SJSA1 (cell line): ENCODE data around the gene CAMK2N1. TPM values are rescaled to one million over a fixed set of nuclear protein-coding genes. Genes with fewer than 3 reads are reported as not detected.

Experiments used
- DNase-seq, 2 experiments: peaks; one replicate each; pipeline ENCODE4 v3.0.0-alpha.2; 2015 to 2020; ENCODE audit warnings: low spot score in 2 of 2, low read depth in 1 of 2
- H3K27ac ChIP-seq: fragments of 250-450 bp; sonication (Bioruptor Pico); 2 replicates; pipeline ENCODE4 v1.5.1; 2020; ENCODE audit warnings: mild to moderate bottlenecking, moderate library complexity
- H3K27me3 ChIP-seq: fragments of 250-450 bp; sonication (Bioruptor Pico); replicated peaks from 2 replicates; pipeline ENCODE4 v1.5.1; 2020; ENCODE audit warnings: mild to moderate bottlenecking, moderate library complexity
- H3K36me3 ChIP-seq: fragments of 250-450 bp; sonication (Bioruptor Pico); 2 replicates; pipeline ENCODE4 v1.5.1; 2020; ENCODE audit warnings: mild to moderate bottlenecking
- H3K4me1 ChIP-seq: fragments of 250-450 bp; sonication (Bioruptor Pico); replicated peaks from 2 replicates; pipeline ENCODE4 v1.6.1; 2021; ENCODE audit warnings: mild to moderate bottlenecking
- H3K4me3 ChIP-seq: fragments of 250-450 bp; sonication (Bioruptor Pico); 2 replicates; pipeline ENCODE4 v1.5.1; 2020; ENCODE audit warnings: mild to moderate bottlenecking
- H3K9me3 ChIP-seq: fragments of 250-450 bp; sonication (Bioruptor Pico); replicated peaks from 2 replicates; pipeline ENCODE4 v1.5.1; 2020; ENCODE audit warnings: mild to moderate bottlenecking
- total RNA-seq: library from RNA; depleted of rRNA; stranded (reverse); fragments of >200 nt; shearing (Covaris generic); gene quantifications from 2 replicates; pipeline ENCODE4 v1.2.3, GENCODE V29; 2014

The CAMK2N1 gene
- total RNA-seq, 1 experiment from 2014 or later = 37.1 TPM

DNA sequence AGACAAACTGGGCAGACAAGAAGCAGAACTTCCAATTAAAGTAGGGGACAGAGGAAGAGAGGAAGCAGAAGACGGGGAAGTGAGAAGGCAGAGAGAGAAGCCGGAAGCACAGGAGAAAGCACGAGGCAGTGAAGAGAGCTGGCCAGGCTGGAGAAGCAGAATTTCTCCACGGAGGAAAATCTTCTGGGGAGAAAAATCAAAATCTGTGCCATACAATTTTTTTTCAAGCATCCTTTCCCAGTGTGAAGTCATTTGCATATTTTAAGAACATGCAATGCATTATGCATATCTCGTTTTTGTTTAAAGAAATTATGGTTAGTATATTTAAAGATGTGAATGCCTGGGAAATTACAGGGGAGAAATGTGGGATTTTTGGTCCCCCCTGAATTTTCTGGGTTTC, 7.3 kb upstream of the CAMK2N1 start:
- peaks cover 32% of the 10 kb centered on the region for H3K4me1 ChIP-seq
- no peaks in the 10 kb centered on the region for H3K9me3 ChIP-seq
- H3K4me3 ChIP-seq = no peak overlapping the region
- no peaks in the 10 kb centered on the region for H3K27me3 ChIP-seq
- H3K36me3 ChIP-seq = peaks cover 13% of the 10 kb centered on the region
- H3K27ac ChIP-seq = no peak overlapping the region
- no peak for DNase-seq

DNA sequence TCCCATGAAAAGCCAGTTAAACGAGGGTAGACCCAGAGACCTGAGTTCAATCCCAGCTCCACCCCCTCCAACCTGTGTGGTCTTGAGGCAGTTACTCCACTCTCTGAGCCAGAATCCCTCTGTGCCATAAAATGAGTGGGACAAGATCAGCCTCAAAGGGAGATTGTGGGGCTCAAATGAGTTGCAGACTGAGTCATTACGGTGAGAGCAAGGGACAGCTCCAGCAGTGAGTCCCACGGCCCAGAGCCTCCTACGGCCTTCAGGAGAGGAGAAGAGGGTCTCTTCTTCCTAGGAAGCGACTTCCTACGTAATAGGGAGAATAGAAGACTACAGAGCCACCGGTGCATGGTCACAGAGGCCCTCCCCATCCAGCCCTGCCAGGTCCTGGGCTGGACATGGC, 6.7 kb upstream of the CAMK2N1 start:
- no peak overlapping the region for H3K4me3 ChIP-seq
- H3K27ac ChIP-seq = no peak overlapping the region
- no peaks in the 10 kb centered on the region for H3K9me3 ChIP-seq
- no peaks in the 10 kb centered on the region for H3K27me3 ChIP-seq
- H3K36me3 ChIP-seq = peaks cover 9% of the 10 kb centered on the region; the same call in 1 of the 2 replicates
- DNase-seq = no peak
- H3K4me1 ChIP-seq = peaks cover 32% of the 10 kb centered on the region

DNA sequence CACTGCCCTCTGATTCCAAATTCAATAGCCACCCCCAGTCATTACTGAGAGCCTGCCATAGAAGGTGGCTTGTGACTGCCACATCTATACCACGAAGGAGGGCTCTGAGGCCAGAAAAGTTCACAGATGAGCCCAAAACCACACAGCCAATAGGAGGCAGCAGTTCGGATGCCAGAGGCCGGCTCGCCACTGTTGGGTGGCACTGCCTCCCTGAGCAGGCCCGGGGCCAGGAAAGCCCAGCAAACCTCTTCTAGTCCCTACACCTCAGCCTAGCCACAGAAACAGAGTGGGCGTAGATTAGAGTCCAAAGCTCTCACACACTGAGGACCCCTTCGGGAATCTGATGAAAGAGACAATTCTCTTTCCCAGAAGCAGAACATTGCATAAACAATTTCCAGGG, 5.9 kb upstream of the CAMK2N1 start:
- H3K36me3 ChIP-seq = no peaks in the 10 kb centered on the region
- DNase-seq = no peak
- H3K9me3 ChIP-seq = no peaks in the 10 kb centered on the region
- no peaks in the 10 kb centered on the region; the same call in 1 of the 2 replicates for H3K27me3 ChIP-seq
- H3K4me1 ChIP-seq = peaks cover 35% of the 10 kb centered on the region
- no peak overlapping the region for H3K4me3 ChIP-seq
- no peak overlapping the region for H3K27ac ChIP-seq

DNA sequence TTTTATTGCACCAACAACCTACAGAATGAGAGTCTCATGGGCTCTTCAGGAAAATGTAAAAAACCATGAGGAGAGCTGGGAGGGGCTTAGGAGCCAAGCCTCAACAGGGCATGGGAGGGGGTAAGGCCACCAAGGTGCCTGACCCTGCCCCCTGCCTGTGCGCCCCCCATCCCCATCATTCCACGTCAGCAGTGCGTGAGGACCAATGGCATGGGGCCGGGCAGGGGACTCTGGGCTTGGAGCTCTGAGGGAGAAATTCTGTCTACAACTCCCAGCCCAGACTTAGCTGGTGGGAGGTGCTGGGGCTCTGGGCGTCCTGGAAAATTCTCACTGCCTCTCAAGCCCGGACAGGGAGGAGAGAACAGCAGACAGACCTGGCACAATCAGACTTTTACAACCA, 5.2 kb upstream of the CAMK2N1 start:
- H3K36me3 ChIP-seq = no peaks in the 10 kb centered on the region
- H3K9me3 ChIP-seq = no peaks in the 10 kb centered on the region
- no peak overlapping the region for H3K27ac ChIP-seq
- DNase-seq = no peak
- H3K4me1 ChIP-seq = peaks cover 35% of the 10 kb centered on the region
- no peaks in the 10 kb centered on the region; the same call in 1 of the 2 replicates for H3K27me3 ChIP-seq
- H3K4me3 ChIP-seq = no peak overlapping the region

DNA sequence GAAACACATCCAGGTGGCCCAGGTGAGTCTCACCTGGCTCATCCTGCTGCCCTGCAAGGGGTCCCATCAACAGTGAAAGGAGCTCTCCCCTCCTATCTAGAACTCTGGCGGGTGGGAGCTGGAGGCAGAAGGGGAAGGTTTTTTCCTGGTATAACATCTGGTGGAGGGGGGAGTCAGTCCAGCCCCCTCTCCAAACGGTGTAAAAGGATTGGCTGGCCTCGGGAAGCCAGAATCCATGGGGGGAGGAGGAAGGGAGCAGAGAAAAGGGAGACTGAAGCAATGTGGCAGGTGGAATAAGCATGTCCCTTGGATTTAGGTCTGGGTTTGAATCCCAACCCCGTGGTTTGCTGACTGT, 1.2 kb upstream of the CAMK2N1 start:
- Histone ChIP-seq H3K4me1 (peaks cover 25% of the 10 kb centered on the region), H3K4me3 (no peak overlapping the region)
- DNase-seq = no peak

DNA sequence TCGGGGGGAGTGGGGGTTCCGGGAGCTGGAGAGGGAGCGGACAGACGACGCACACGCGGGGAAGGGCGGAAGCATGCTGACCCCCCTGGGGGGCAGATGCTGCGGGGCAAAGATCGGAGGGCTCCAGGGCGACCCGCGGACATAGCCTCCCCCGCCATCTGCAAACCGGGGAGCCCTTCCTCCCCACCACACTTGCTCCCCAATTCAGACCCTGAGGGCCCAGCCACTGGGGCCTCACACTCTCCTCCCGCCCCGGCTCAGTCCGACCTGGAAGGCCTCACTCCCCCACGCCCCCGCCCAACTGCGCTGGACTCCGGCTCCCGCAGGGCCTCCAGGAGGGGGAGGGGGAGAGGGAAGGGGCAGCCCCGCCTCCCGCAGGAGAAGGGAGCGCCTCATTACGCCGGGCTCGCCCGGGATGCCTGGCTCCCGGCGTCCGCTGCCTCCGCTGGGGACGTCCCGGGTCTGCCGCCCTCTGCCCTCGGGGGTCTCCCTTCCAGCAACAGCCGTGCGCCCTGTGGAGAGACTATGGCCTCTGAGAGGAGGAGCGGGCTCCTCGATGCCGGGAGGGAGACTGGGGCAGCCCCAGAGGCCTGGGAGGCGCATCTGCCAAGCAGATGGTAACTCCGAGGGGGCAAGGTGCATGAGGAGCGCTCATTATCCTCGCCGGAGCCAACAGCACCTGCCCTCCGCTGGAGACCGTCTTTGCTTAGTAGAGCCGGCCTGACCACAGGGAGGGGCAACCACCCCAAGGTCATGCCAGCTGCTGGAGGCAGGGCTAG, 636 bp upstream of the CAMK2N1 start:
- no peaks in the 10 kb centered on the region; the same call in 1 of the 2 replicates for H3K27me3 ChIP-seq
- peak overlapping the region; percentile 70 for H3K27ac ChIP-seq
- peak overlapping the region; percentile 68 for H3K4me3 ChIP-seq
- peaks cover 31% of the 10 kb centered on the region for H3K4me1 ChIP-seq
- DNase-seq = peak; percentile 67 to 79
- peaks cover 17% of the 10 kb centered on the region for H3K36me3 ChIP-seq
- no peaks in the 10 kb centered on the region for H3K9me3 ChIP-seq

More for the DNA sequence above, 1.2 kb upstream of the CAMK2N1 start:
- Histone ChIP-seq H3K9me3 (no peaks in the 10 kb centered on the region), H3K27me3 (no peaks in the 10 kb centered on the region; the same call in 1 of the 2 replicates), H3K27ac (no peak overlapping the region), H3K36me3 (peaks cover 17% of the 10 kb centered on the region)

DNA sequence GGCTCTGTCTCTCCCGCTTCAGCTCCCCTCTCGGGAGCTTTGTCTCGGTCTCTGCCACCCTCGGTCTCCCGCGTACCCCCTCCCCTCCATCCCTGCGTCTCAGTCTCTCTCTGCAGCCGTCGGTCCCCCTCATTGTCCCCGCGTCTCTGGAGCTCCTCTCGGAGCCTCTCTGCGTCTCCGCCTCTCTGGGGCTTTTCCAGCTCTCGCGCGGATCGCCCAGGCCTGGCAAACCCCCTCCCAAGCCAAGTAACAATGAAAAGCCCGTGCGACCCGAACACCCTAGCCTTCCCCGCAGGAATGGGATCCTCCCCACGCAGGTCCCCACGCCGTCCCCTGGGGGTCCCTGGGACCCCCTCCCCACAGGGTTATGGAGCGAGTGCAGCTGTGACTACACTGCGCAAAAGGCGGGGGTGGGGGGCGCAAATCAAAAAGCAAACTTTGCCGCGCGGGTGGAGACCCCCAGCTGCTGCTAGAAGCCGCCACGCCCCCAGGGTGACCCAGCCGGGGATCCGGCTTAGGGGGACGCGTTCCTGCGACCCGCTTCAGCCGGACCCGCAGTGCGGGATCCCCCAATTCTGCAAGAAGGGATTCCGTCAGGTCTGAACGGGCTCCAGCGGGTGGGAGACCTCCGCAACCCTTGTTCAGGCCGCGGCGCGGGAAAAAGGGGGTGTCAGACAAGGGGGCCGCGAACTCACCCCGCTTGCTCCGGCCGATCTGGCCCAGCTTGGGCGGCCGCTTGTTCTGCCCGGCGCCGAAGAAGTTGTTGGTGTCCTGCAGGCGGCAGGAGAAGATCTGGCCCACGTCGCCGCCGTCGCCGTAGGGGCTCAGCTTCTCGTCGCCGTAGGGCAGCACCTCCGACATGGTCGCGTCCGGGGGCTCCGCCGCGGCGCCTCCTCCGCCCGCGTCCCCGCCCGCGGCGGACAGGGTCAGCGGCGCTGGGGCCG, 1.2 kb downstream of the CAMK2N1 start:
- peaks cover 46% of the 10 kb centered on the region for H3K4me1 ChIP-seq
- H3K27me3 ChIP-seq = no peaks in the 10 kb centered on the region; the same call in 1 of the 2 replicates
- no peaks in the 10 kb centered on the region for H3K9me3 ChIP-seq
- DNase-seq = peak in 1 of 2 experiments; percentile 31
- H3K4me3 ChIP-seq = peak overlapping the region; percentile 68
- peaks cover 17% of the 10 kb centered on the region for H3K36me3 ChIP-seq
- H3K27ac ChIP-seq = peak overlapping the region; percentile 8

DNA sequence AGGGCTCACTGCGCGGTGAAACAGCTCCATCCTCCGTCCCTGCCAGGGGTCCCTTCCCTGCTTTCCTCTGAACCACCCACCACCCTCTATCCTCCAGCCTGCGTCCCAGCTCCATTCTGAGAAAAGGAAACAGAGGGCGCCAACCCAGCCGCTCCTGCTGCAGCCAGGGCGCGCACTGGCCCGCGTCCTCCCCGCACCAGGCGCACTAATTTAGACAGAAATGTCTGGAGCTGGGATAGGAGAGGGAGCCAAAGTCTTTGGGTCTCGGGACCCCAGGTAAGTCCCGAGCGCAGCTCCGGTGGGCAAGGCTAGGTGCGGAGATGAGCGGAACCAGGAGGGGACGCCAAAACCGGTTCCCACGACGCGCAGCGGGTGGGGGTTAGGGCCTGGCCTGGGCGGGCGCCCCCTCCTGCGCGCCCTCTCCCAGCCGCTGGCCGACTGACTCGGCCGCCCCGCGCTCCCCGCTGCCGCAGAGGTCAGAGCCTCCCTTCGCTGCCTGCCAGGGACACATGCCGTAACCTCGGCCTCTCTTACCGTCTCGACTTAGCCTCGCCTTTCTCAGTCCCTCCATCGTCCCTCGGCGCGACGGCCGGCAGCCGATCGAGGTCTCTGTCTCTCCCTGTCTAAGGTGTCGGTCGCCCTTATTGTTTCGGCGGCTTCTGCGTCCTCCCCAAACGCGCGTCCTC, 2.0 kb downstream of the CAMK2N1 start:
- H3K36me3 ChIP-seq = peaks cover 17% of the 10 kb centered on the region
- H3K9me3 ChIP-seq = no peaks in the 10 kb centered on the region
- H3K27me3 ChIP-seq = no peaks in the 10 kb centered on the region; the same call in 1 of the 2 replicates
- H3K4me3 ChIP-seq = peak overlapping the region; percentile 68
- peak overlapping the region; percentile 8 for H3K27ac ChIP-seq
- peak in 1 of 2 experiments; percentile 74 for DNase-seq
- H3K4me1 ChIP-seq = peaks cover 48% of the 10 kb centered on the region

DNA sequence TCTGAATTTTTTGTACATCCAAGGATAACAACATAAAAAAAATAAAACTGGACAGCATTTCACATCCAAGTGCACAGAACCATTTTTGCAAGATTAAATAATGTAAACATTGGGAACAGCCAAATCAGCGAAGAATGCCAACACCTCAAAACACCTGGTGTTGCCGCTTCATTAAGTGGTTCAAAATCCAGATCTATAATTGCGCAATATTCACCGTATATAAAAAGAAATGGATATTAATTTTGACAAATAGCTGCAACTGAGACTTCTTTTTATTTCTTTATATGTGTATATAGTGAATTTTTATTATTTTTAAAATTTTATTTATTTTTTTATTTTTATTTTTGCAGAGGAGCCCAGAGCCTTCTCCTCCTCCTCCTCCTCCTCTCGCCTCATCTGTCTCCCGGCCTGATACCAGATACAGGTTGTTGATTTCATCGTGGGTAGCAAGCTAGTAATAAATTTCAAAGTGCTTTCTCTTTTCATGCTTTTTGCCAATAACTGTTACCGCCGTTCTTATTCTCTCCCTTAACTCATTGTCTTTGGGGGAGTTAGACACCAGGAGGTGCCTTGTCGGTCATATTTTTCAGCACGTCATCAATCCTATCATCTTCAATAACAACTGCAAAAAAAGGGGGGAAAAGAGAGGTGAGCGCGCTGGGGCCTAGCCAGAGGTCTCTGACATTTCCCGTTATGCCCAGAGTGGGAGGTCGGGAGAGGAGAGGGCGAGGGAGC, 2.7 kb downstream of the CAMK2N1 start:
- H3K27me3 ChIP-seq = no peaks in the 10 kb centered on the region; the same call in 1 of the 2 replicates
- peak in 1 of 2 experiments; percentile 10 for DNase-seq
- peaks cover 17% of the 10 kb centered on the region for H3K36me3 ChIP-seq
- H3K4me1 ChIP-seq = peaks cover 55% of the 10 kb centered on the region
- H3K27ac ChIP-seq = peak overlapping the region; percentile 8; the same call in 1 of the 2 replicates
- no peaks in the 10 kb centered on the region for H3K9me3 ChIP-seq
- H3K4me3 ChIP-seq = peak overlapping the region; percentile 68

DNA sequence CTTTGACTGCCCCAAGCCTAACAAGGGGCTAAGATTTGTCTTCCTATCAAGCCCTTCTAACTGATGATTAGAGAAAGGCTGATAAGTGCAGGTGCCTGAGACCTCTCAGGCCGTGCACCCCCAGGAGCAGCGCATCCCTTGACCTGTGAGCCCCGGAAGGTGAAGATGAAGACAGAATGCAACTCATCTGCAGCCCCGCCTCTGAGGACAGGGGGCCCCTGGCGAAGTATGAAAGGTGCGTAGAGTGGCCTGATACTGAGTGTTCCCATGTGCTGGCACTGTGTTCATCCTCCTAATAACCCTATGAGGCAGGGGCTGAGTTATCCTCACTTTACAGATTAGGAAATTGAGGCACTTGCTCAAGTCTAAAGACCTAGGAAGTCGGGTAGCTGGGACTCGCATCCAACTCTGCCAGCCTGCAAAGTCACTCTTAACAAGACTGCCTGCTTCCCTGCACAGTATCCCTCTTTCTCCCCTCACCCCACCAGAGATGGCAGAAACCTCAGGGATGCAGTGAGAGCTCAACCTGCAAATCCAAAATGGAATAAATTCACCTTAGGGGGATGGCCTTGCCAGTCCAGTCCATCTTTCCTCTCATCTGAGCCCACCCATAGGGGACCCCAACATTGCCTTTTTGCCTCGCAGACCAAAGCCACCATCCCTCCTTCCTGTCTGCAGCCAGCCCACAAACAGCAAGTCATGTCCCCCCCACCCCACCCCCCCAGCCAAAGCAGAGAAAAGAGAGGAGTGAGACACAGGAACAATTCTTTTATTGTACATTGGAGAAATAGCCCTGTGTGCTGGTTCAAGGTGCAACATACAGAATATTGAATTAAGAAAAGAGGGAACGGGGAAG, 4.1 kb downstream of the CAMK2N1 start:
- no peaks in the 10 kb centered on the region; the same call in 1 of the 2 replicates for H3K27me3 ChIP-seq
- peak overlapping the region; percentile 36 for H3K27ac ChIP-seq
- H3K36me3 ChIP-seq = peaks cover 17% of the 10 kb centered on the region
- H3K9me3 ChIP-seq = no peaks in the 10 kb centered on the region
- H3K4me3 ChIP-seq = no peak overlapping the region
- DNase-seq = no peak
- peaks cover 66% of the 10 kb centered on the region for H3K4me1 ChIP-seq

DNA sequence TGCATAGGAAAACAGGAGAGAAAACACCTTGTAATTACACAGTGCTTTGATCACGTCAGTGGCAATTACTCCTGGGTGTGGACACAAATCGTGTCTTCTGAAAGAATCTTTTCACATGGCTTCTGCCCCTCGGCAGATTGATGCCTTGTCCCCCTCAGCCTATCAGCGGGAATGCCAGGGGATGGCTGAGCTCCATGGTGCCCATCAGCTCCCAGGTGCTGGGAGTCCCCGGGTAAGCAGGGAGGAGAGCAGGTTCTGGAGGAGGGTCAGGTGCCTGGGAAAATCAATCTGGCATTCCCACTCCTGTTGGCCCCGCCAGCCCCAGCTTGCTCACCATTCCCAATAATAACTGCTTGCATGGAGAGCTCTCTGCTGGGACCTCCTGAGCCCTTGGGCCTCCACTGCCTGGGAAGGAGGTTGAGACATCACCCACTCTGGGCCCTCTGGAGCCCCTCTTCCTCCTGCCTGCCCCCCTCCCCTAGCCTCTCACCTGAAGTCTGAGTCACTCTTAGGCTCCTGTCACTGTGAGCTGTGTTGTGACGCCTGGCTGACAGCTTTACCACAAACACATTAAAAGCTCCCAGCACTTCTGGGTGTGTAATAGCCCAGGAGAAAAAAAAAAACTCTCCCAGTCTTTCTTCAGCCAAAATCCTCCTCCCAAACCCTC, 4.9 kb downstream of the CAMK2N1 start:
- Histone ChIP-seq H3K27ac (no peak overlapping the region), H3K4me1 (peaks cover 66% of the 10 kb centered on the region)
- DNase-seq = peak in 1 of 2 experiments; percentile 16

More for the DNA sequence above, 4.9 kb downstream of the CAMK2N1 start:
- no peaks in the 10 kb centered on the region for H3K27me3 ChIP-seq
- H3K9me3 ChIP-seq = no peaks in the 10 kb centered on the region
- no peak overlapping the region for H3K4me3 ChIP-seq
- H3K36me3 ChIP-seq = peaks cover 17% of the 10 kb centered on the region
